HG02759 (cell line): ENCODE measurements around the gene SUB1.
A peak's percentile ranks its signal among the peaks of the same experiment; 100 is the strongest.
"Not testable (repeated sequence)": the region's sequence is repeated elsewhere in the genome, so short reads cannot be mapped to it uniquely, and the experiment has no call there.

Experiments used
- ATAC-seq: cut with Tn5 transposase; IDR thresholded peaks from one replicate; pipeline ENCODE4 v1.9.1; 2021; ENCODE audit warnings: mild to moderate bottlenecking, moderate library complexity; ENCODE audit not compliant: unreplicated experiment

The SUB1 gene

GRCh38 chr5:32598260-32598937 lies 13.0 kb downstream of the SUB1 start:
- ATAC-seq, result no peak

GRCh38 chr5:32598997-32599549 lies 13.7 kb downstream of the SUB1 start:
- no peak for ATAC-seq

GRCh38 chr5:32600054-32600622 lies 14.8 kb downstream of the SUB1 start:
- ATAC-seq, result no peak

GRCh38 chr5:32601623-32602295 lies 16.4 kb downstream of the SUB1 start:
- ATAC-seq, result no peak

- no peak for ATAC-seq
Measured at GRCh38 chr5:32602906-32603305, 17.5 kb downstream of the SUB1 start.

GRCh38 chr5:32604800-32605765 lies 19.7 kb downstream of the SUB1 start:
- ATAC-seq, result no peak

GRCh38 chr5:32605766-32606152 lies 20.4 kb downstream of the SUB1 start:
- ATAC-seq, result no peak

- no peak for ATAC-seq
Measured at GRCh38 chr5:32612134-32612888, 27.0 kb downstream of the SUB1 start.

- peak; percentile 76 for ATAC-seq
Measured at GRCh38 chr5:32613050-32613672, 27.8 kb downstream of the SUB1 start.

- ATAC-seq, result no peak
Measured at GRCh38 chr5:32615236-32615635, 29.9 kb downstream of the SUB1 start.

GRCh38 chr5:32618962-32619361 lies 33.6 kb downstream of the SUB1 start:
- ATAC-seq, result no peak

GRCh38 chr5:32621256-32621655 lies 35.9 kb downstream of the SUB1 start:
- ATAC-seq, result no peak

GRCh38 chr5:32625106-32625505 lies 39.7 kb downstream of the SUB1 start:
- ATAC-seq, result no peak

- no peak for ATAC-seq
Measured at GRCh38 chr5:32625547-32625946, 40.2 kb downstream of the SUB1 start.

- no peak for ATAC-seq
Measured at GRCh38 chr5:32627219-32627870, 42.0 kb downstream of the SUB1 start.

- ATAC-seq, result no peak
Measured at GRCh38 chr5:32628049-32628844, 42.9 kb downstream of the SUB1 start.

GRCh38 chr5:32630867-32631491 lies 45.6 kb downstream of the SUB1 start:
- ATAC-seq, result no peak

GRCh38 chr5:32633017-32633416 lies 47.7 kb downstream of the SUB1 start:
- ATAC-seq, result not testable (repeated sequence)
